ENCODE measurements around the gene SMPDL3B.
A peak's percentile ranks its signal among the peaks of the same experiment; 100 is the strongest.

The SMPDL3B gene

GRCh38 chr1:27934818-27935549, at the start of gene SMPDL3B:
SMPDL3B (plus strand) TSS chr1:27935000; CDS start chr1:27935184, 184 bp downstream.
- DNase-seq (ENCODE audit: low read depth, low spot score) = peak; percentile 88

- no peak for DNase-seq (ENCODE audit: low read depth, low spot score)
Measured at GRCh38 chr1:27885114-27885528, 49.7 kb upstream of the SMPDL3B start.

- DNase-seq (ENCODE audit: low read depth, low spot score) = no peak
Measured at GRCh38 chr1:27885621-27886352, 49.0 kb upstream of the SMPDL3B start.

- DNase-seq (ENCODE audit: low read depth, low spot score) = no peak
Measured at GRCh38 chr1:27886353-27886679, 48.5 kb upstream of the SMPDL3B start.

- DNase-seq (ENCODE audit: low read depth, low spot score) = no peak
Measured at GRCh38 chr1:27886744-27887143, 48.1 kb upstream of the SMPDL3B start.

- no peak for DNase-seq (ENCODE audit: low read depth, low spot score)
Measured at GRCh38 chr1:27887215-27888021, 47.4 kb upstream of the SMPDL3B start.

- DNase-seq (ENCODE audit: low read depth, low spot score) = no peak
Measured at GRCh38 chr1:27889506-27889905, 45.3 kb upstream of the SMPDL3B start.

GRCh38 chr1:27891196-27891889, 43.5 kb upstream of the SMPDL3B start:
- no peak for DNase-seq (ENCODE audit: low read depth, low spot score)

- DNase-seq (ENCODE audit: low read depth, low spot score) = no peak
Measured at GRCh38 chr1:27894521-27894920, 40.3 kb upstream of the SMPDL3B start.

GRCh38 chr1:27906759-27907158, 28.0 kb upstream of the SMPDL3B start:
- DNase-seq (ENCODE audit: low read depth, low spot score) = no peak

- DNase-seq (ENCODE audit: low read depth, low spot score) = no peak
Measured at GRCh38 chr1:27912429-27912828, 22.4 kb upstream of the SMPDL3B start.

- DNase-seq (ENCODE audit: low read depth, low spot score) = no peak
Measured at GRCh38 chr1:27915082-27915575, 19.7 kb upstream of the SMPDL3B start.

- DNase-seq (ENCODE audit: low read depth, low spot score) = no peak
Measured at GRCh38 chr1:27922272-27922671, 12.5 kb upstream of the SMPDL3B start.

- peak; percentile 28 for DNase-seq (ENCODE audit: low read depth, low spot score)
Measured at GRCh38 chr1:27928216-27928954, 6.4 kb upstream of the SMPDL3B start.

- DNase-seq (ENCODE audit: low read depth, low spot score) = no peak
Measured at GRCh38 chr1:27931184-27931583, 3.6 kb upstream of the SMPDL3B start.

- no peak for DNase-seq (ENCODE audit: low read depth, low spot score)
Measured at GRCh38 chr1:27931759-27932158, 3.0 kb upstream of the SMPDL3B start.

- DNase-seq (ENCODE audit: low read depth, low spot score) = no peak
Measured at GRCh38 chr1:27935721-27936120, 921 bp downstream of the SMPDL3B start.

- no peak for DNase-seq (ENCODE audit: low read depth, low spot score)
Measured at GRCh38 chr1:27936370-27936769, 1.6 kb downstream of the SMPDL3B start.

GRCh38 chr1:27937524-27937836, 2.7 kb downstream of the SMPDL3B start:
- no peak for DNase-seq (ENCODE audit: low read depth, low spot score)

GRCh38 chr1:27938488-27938887, 3.7 kb downstream of the SMPDL3B start:
- DNase-seq (ENCODE audit: low read depth, low spot score) = no peak

- no peak for DNase-seq (ENCODE audit: low read depth, low spot score)
Measured at GRCh38 chr1:27940297-27940696, 5.5 kb downstream of the SMPDL3B start.
